HepG2 (cell line): ENCODE measurements around the gene NCKIPSD. TPM values are rescaled to one million over a fixed set of nuclear protein-coding genes. Genes with fewer than 3 reads are reported as not detected.

Experiments
- CHD2 ChIP-seq: IDR thresholded peaks from 2 replicates; pipeline ENCODE4 v1.6.1; 2011; ENCODE audit warnings: low read depth, low read length, improper control_type of control experiment
- ELF3 ChIP-seq: IDR thresholded peaks from 2 replicates; pipeline ENCODE4 v1.6.1; 2016; ENCODE audit warnings: missing genetic modification reagents, missing compliant biosample characterization
- HOXA3 ChIP-seq: sonication (generic); formaldehyde crosslinking; IDR thresholded peaks from 2 replicates; pipeline ENCODE4 v1.5.0; 2020; ENCODE audit warnings: missing genetic modification reagents
- SRSF9 ChIP-seq: fragments of 200-400 bp; formaldehyde crosslinking; IDR thresholded peaks from 2 replicates; pipeline ENCODE4 v1.6.1; 2018; ENCODE audit warnings: borderline replicate concordance, mild to moderate bottlenecking, low read depth, low read length; ENCODE audit not compliant: insufficient read depth, poor library complexity, severe bottlenecking
- TEAD3 ChIP-seq: optimal IDR thresholded peaks from 2 replicates; pipeline ENCODE3; 2016; ENCODE audit warnings: borderline replicate concordance
- ZFP62 ChIP-seq: sonication (generic); formaldehyde crosslinking; IDR thresholded peaks from 2 replicates; pipeline ENCODE4 v1.4.0; 2020; ENCODE audit warnings: missing genetic modification reagents
- ZNF12 ChIP-seq: sonication (generic); formaldehyde crosslinking; IDR thresholded peaks from 2 replicates; pipeline ENCODE4 v1.5.0; 2020; ENCODE audit warnings: missing genetic modification reagents
- ZNF292 ChIP-seq: sonication (generic); formaldehyde crosslinking; IDR thresholded peaks from 2 replicates; pipeline ENCODE4 v1.8.1; 2022; ENCODE audit warnings: mild to moderate bottlenecking, low read depth, missing genetic modification reagents, borderline replicate concordance
- ZNF354B ChIP-seq: sonication (generic); formaldehyde crosslinking; IDR thresholded peaks from 2 replicates; pipeline ENCODE4 v1.8.0; 2022; ENCODE audit warnings: mild to moderate bottlenecking, missing genetic modification reagents
- ZNF552 ChIP-seq: sonication (generic); formaldehyde crosslinking; IDR thresholded peaks from 2 replicates; pipeline ENCODE4 v1.9.0; 2022; ENCODE audit warnings: missing genetic modification reagents, mild to moderate bottlenecking, borderline replicate concordance
- ZNF556 ChIP-seq: sonication (generic); formaldehyde crosslinking; IDR thresholded peaks from 2 replicates; pipeline ENCODE4 v1.4.0; 2020; ENCODE audit warnings: mild to moderate bottlenecking, missing genetic modification reagents, borderline replicate concordance
- polyA plus RNA-seq, 8 experiments: library from polyadenylated mRNA; depleted of rRNA in 3 of 8; stranded (reverse) in 7 of 8; unstranded in 1 of 8; fragments of >200 nt; fragmentation: Illumina TruSeq in 4 of 8; extraction: Trizol in 4 of 8; gene quantifications; 2 replicates each; pipeline versions ENCODE4 v1.2.1 to v1.2.3, GENCODE V29; 2011 to 2016; ENCODE audit warnings: low read depth in 4 of 8, missing spikeins in 1 of 8, mixed read lengths in 1 of 8; ENCODE audit not compliant: insufficient read depth in 1 of 8
- total RNA-seq, 5 experiments: library from RNA; depleted of rRNA; stranded (reverse); fragments of >200 nt; fragmentation: Illumina TruSeq; extraction: Trizol; gene quantifications; 2 replicates each; pipeline ENCODE4 v1.2.3, GENCODE V29; 2016; ENCODE audit warnings: low read depth in 1 of 5
- TF ChIP-seq, protein P1 (sequence below): sonication (generic); formaldehyde crosslinking; IDR thresholded peaks from 2 replicates; pipeline ENCODE4 v1.8.1; 2022; ENCODE audit warnings: mild to moderate bottlenecking, missing genetic modification reagents
- TF ChIP-seq, protein P2 (sequence below): sonication (generic); formaldehyde crosslinking; IDR thresholded peaks from 2 replicates; pipeline ENCODE4 v1.4.0; 2020; ENCODE audit warnings: missing genetic modification reagents, borderline replicate concordance
- TF ChIP-seq, protein P3 (sequence below): IDR thresholded peaks from 2 replicates; pipeline ENCODE4 v1.6.1; 2016; ENCODE audit warnings: missing compliant biosample characterization, missing genetic modification reagents, borderline replicate concordance
- TF ChIP-seq, protein P4 (sequence below): sonication (generic); formaldehyde crosslinking; IDR thresholded peaks from 2 replicates; pipeline ENCODE4 v1.4.0; 2020; ENCODE audit warnings: mild to moderate bottlenecking, missing genetic modification reagents

The NCKIPSD gene
- total and polyA plus RNA-seq, 2 of the 13 experiments (the other 11 are each of a cell fraction or from before 2014, with no cell fraction given), result 13.5 to 35.2 TPM

DNA sequence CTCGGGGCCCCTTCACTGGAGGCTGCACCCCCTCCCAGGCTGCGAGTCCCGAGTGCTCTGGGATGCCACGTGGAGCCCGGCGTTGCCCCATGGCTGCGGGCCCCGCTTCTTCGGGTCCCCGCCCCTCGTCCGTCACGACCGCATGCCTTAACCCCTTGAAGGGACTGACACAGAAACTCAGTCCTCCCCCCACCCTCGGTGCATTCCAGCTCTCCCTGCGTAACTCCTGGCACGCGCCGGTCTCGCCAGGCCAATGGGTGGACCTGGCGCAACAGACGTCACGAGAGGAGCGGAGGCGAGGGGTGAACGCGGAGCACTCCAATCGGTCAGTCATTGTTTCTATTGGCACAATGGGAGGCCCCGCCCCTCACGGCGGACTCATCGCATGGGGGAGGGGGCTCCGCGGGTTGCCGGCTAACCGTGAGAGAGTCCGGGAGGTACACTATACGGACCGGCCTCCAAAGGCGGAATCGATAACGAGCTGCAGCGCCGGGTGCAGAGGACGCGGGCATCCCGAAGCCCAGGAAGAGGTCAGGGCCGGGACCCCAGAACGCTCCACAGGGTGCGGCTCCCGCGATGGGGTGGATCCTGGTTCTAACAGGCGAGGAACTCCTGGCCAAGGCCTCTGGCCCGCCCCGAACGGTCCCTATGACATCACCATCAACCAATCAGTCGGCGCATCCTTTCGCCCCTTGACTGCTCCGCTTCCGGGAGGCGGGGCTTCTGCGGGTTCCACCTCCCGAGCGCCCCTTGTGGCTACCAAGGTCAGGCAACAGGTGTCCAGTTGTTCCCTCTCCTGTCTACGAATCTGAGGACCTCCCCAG is 22.0 kb downstream of the NCKIPSD start (continued):
- TF ChIP-seq, protein P1, sequence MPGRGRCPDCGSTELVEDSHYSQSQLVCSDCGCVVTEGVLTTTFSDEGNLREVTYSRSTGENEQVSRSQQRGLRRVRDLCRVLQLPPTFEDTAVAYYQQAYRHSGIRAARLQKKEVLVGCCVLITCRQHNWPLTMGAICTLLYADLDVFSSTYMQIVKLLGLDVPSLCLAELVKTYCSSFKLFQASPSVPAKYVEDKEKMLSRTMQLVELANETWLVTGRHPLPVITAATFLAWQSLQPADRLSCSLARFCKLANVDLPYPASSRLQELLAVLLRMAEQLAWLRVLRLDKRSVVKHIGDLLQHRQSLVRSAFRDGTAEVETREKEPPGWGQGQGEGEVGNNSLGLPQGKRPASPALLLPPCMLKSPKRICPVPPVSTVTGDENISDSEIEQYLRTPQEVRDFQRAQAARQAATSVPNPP (CRISPR knock-in tag), result no peak
- peak; percentile 67; the same call in 1 of the 2 replicates for TF ChIP-seq ZNF12
- TF ChIP-seq ZNF292 (CRISPR knock-in tag), result no peak
- no peak for TF ChIP-seq ZNF556 (CRISPR knock-in tag)
- TF ChIP-seq, protein P2, sequence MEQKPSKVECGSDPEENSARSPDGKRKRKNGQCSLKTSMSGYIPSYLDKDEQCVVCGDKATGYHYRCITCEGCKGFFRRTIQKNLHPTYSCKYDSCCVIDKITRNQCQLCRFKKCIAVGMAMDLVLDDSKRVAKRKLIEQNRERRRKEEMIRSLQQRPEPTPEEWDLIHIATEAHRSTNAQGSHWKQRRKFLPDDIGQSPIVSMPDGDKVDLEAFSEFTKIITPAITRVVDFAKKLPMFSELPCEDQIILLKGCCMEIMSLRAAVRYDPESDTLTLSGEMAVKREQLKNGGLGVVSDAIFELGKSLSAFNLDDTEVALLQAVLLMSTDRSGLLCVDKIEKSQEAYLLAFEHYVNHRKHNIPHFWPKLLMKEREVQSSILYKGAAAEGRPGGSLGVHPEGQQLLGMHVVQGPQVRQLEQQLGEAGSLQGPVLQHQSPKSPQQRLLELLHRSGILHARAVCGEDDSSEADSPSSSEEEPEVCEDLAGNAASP (CRISPR knock-in tag), result no peak; the same call in 1 of the 2 replicates
- TF ChIP-seq ZNF354B, result 0 out of 2 replicates have a peak, but pooled peaks have one; percentile 41
- TF ChIP-seq, protein P3, sequence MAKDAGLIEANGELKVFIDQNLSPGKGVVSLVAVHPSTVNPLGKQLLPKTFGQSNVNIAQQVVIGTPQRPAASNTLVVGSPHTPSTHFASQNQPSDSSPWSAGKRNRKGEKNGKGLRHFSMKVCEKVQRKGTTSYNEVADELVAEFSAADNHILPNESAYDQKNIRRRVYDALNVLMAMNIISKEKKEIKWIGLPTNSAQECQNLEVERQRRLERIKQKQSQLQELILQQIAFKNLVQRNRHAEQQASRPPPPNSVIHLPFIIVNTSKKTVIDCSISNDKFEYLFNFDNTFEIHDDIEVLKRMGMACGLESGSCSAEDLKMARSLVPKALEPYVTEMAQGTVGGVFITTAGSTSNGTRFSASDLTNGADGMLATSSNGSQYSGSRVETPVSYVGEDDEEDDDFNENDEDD (CRISPR knock-in tag), result peak; percentile 85; the same call in 1 of the 2 replicates
- TF ChIP-seq ZNF552 (CRISPR knock-in tag), result no peak
- TF ChIP-seq CHD2, result 0 out of 2 replicates have a peak, but pooled peaks have one; percentile 18
- TF ChIP-seq, protein P4, sequence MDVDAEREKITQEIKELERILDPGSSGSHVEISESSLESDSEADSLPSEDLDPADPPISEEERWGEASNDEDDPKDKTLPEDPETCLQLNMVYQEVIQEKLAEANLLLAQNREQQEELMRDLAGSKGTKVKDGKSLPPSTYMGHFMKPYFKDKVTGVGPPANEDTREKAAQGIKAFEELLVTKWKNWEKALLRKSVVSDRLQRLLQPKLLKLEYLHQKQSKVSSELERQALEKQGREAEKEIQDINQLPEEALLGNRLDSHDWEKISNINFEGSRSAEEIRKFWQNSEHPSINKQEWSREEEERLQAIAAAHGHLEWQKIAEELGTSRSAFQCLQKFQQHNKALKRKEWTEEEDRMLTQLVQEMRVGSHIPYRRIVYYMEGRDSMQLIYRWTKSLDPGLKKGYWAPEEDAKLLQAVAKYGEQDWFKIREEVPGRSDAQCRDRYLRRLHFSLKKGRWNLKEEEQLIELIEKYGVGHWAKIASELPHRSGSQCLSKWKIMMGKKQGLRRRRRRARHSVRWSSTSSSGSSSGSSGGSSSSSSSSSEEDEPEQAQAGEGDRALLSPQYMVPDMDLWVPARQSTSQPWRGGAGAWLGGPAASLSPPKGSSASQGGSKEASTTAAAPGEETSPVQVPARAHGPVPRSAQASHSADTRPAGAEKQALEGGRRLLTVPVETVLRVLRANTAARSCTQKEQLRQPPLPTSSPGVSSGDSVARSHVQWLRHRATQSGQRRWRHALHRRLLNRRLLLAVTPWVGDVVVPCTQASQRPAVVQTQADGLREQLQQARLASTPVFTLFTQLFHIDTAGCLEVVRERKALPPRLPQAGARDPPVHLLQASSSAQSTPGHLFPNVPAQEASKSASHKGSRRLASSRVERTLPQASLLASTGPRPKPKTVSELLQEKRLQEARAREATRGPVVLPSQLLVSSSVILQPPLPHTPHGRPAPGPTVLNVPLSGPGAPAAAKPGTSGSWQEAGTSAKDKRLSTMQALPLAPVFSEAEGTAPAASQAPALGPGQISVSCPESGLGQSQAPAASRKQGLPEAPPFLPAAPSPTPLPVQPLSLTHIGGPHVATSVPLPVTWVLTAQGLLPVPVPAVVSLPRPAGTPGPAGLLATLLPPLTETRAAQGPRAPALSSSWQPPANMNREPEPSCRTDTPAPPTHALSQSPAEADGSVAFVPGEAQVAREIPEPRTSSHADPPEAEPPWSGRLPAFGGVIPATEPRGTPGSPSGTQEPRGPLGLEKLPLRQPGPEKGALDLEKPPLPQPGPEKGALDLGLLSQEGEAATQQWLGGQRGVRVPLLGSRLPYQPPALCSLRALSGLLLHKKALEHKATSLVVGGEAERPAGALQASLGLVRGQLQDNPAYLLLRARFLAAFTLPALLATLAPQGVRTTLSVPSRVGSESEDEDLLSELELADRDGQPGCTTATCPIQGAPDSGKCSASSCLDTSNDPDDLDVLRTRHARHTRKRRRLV (CRISPR knock-in tag), result peak; percentile 77; the same call in 1 of the 2 replicates
- TF ChIP-seq ZFP62 (CRISPR knock-in tag), result no peak
- TF ChIP-seq HOXA3, result peak; percentile 96
- peak; percentile 98 for TF ChIP-seq TEAD3
- no peak for TF ChIP-seq SRSF9
- TF ChIP-seq ELF3 (CRISPR knock-in tag), result peak; percentile 68
